CD8-positive, alpha-beta memory T cell (primary cell): ENCODE data around the gene NR2C2. TPM values are rescaled to one million over a fixed set of nuclear protein-coding genes. Genes with fewer than 3 reads are reported as not detected.
"Not testable (repeated sequence)": the region's sequence is repeated elsewhere in the genome, so short reads cannot be mapped to it uniquely, and the experiment has no call there.

Source experiments
- CTCF ChIA-PET: fragments of 350-600 bp; sonication (Branson Sonifier 250); formaldehyde crosslinking; loops from one replicate; lab custom pipeline; 2021; ENCODE audit warnings: antibody characterized with exemption; lab: Charles Lee
- POLR2A ChIA-PET: fragments of 350-600 bp; sonication (Branson Sonifier 250); formaldehyde crosslinking; loops from one replicate; lab custom pipeline; 2021; ENCODE audit warnings: antibody characterized with exemption; lab: Charles Lee
- DNase-seq, 5 donors: peaks; one replicate each; pipeline versions ENCODE4 v3.0.0 to v3.0.0-alpha.2; 2020 to 2022; ENCODE audit warnings: mixed read lengths in 1 of 5
- H3K27ac ChIP-seq: one replicate; pipeline ENCODE4 v1.7.0; 2013; ENCODE audit warnings: low read depth, mild to moderate bottlenecking, low read length, moderate library complexity
- H3K27me3 ChIP-seq: 2 replicates; pipeline ENCODE4 v1.7.0; 2013; ENCODE audit warnings: low read length, mild to moderate bottlenecking; ENCODE audit not compliant: insufficient read depth, poor library complexity, severe bottlenecking
- H3K36me3 ChIP-seq: 2 replicates; pipeline ENCODE4 v1.7.0; 2013; ENCODE audit warnings: mild to moderate bottlenecking, low read length, moderate library complexity; ENCODE audit not compliant: insufficient read depth
- H3K4me1 ChIP-seq: 2 replicates; pipeline ENCODE4 v1.7.0; 2013; ENCODE audit warnings: mild to moderate bottlenecking, low read length, moderate library complexity; ENCODE audit not compliant: insufficient read depth
- H3K4me3 ChIP-seq: 2 replicates; pipeline ENCODE4 v1.7.0; 2013; ENCODE audit warnings: mild to moderate bottlenecking, low read length
- H3K9me3 ChIP-seq: 2 replicates; pipeline ENCODE4 v1.7.0; 2013; ENCODE audit warnings: mild to moderate bottlenecking, low read length
- H3K27ac Mint-ChIP-seq, 8 donors: one replicate each; pipeline ENCODE4 v1.8.0; 2020 to 2021; ENCODE audit warnings: mixed read lengths in 8 of 8, mild to moderate bottlenecking in 6 of 8, inconsistent platforms in 3 of 8, moderate library complexity in 3 of 8
- H3K27me3 Mint-ChIP-seq, 2 donors: one replicate each; pipeline ENCODE4 v1.8.0; 2020 to 2021; ENCODE audit warnings: mixed read lengths in 2 of 2, mild to moderate bottlenecking in 1 of 2, moderate library complexity in 1 of 2
- H3K36me3 Mint-ChIP-seq, 3 donors: one replicate each; pipeline ENCODE4 v1.8.0; 2020 to 2021; ENCODE audit warnings: mixed read lengths in 3 of 3, inconsistent platforms in 1 of 3, mild to moderate bottlenecking in 1 of 3
- H3K4me1 Mint-ChIP-seq, 3 donors: one replicate each; pipeline ENCODE4 v1.8.0; 2020 to 2021; ENCODE audit warnings: mixed read lengths in 3 of 3, inconsistent platforms in 1 of 3, mild to moderate bottlenecking in 1 of 3
- H3K4me3 Mint-ChIP-seq, 7 donors: one replicate each; pipeline ENCODE4 v1.8.0; 2020 to 2021; ENCODE audit warnings: mixed read lengths in 7 of 7, mild to moderate bottlenecking in 6 of 7, moderate library complexity in 4 of 7, inconsistent platforms in 2 of 7
- H3K9me3 Mint-ChIP-seq, 5 donors: one replicate each; pipeline ENCODE4 v1.8.0; 2020 to 2022; ENCODE audit warnings: mixed read lengths in 5 of 5, mild to moderate bottlenecking in 3 of 5, moderate library complexity in 2 of 5, inconsistent platforms in 1 of 5
- polyA plus RNA-seq: library from polyadenylated mRNA; unstranded; fragments of 300-500 nt; fragmentation: Illumina TruSeq; gene quantifications from one replicate; pipeline ENCODE4 v1.2.3, GENCODE V29; 2021
- total RNA-seq, 2 experiments: library from RNA; stranded (reverse); gene quantifications; one replicate each; pipeline ENCODE4 v1.2.3, GENCODE V29; 2021

Gene NR2C2
- total and polyA plus RNA-seq, 3 experiments from 2014 or later: 14.5 to 47.1 (median 46.7) TPM

- Histone ChIP-seq H3K36me3 (no peaks in the 10 kb centered on the region), H3K27me3 (no peaks in the 10 kb centered on the region), H3K4me3 (no peak overlapping the region), H3K27ac (no peak overlapping the region), H3K9me3 (no peaks in the 10 kb centered on the region), H3K4me1 (no peaks in the 10 kb centered on the region)
- ChIA-PET CTCF (no interaction called here), POLR2A (no interaction called here)
- Mint-ChIP-seq H3K27ac (no peak overlapping the region), H3K9me3 (peaks cover 0 to 10% (median 0%) of the 10 kb centered on the region in 5 donors), H3K36me3 (peaks cover 18 to 34% (median 25%) of the 10 kb centered on the region in 3 donors), H3K4me3 (no peak overlapping the region), H3K4me1 (peaks cover 32 to 63% (median 51%) of the 10 kb centered on the region in 3 donors), H3K27me3 (no peaks in the 10 kb centered on the region)
- no peak for DNase-seq
Observed at GRCh38 chr3:14997941-14998340, 50.6 kb downstream of the NR2C2 start.

GRCh38 chr3:14999182-14999581 is 51.8 kb downstream of the NR2C2 start:
- H3K27me3 ChIP-seq, POLR2A ChIA-PET, H3K4me3 Mint-ChIP-seq, H3K4me1 ChIP-seq, H3K27ac Mint-ChIP-seq, CTCF ChIA-PET, H3K27me3 Mint-ChIP-seq, H3K36me3 ChIP-seq, DNase-seq, H3K27ac ChIP-seq, H3K9me3 ChIP-seq, H3K4me3 ChIP-seq: not testable (repeated sequence)
- peaks cover 36 to 63% (median 51%) of the 10 kb centered on the region in 3 donors for H3K4me1 Mint-ChIP-seq
- H3K36me3 Mint-ChIP-seq: peaks cover 21 to 42% (median 29%) of the 10 kb centered on the region in 3 donors
- peaks cover 0 to 10% (median 0%) of the 10 kb centered on the region in 5 donors for H3K9me3 Mint-ChIP-seq

DNA sequence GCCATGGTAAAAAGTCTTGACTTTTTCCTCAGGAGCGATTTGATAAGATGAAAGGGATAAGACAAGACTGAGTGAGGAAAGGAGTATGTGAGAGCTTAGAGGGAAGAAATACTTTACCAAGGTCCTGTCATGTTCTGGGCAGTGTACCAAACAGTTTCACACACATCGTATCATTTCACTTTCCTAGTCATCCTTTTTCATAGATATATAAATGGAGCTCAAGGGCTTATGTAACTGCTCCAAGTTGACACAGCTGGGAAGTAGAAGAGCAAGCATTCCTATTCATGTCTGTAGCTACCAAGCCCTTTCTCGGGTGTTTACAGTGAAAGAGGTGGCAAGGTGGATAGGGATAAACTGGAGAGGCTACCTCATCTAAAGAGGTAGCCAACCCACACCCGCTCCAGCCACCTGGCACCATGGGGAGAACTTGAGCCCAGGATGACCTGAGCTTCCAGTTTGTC is 60.3 kb downstream of the NR2C2 start:
- ChIA-PET POLR2A (no interaction called here), CTCF (no interaction called here)
- Histone ChIP-seq H3K4me3 (no peak overlapping the region), H3K36me3 (peaks cover 35% of the 10 kb centered on the region), H3K9me3 (no peaks in the 10 kb centered on the region), H3K27me3 (no peaks in the 10 kb centered on the region), H3K27ac (no peak overlapping the region), H3K4me1 (no peaks in the 10 kb centered on the region)
- H3K27me3 Mint-ChIP-seq: no peaks in the 10 kb centered on the region
- H3K36me3 Mint-ChIP-seq: peaks cover 14 to 71% (median 28%) of the 10 kb centered on the region in 3 donors
- no peak overlapping the region for H3K27ac Mint-ChIP-seq
- DNase-seq: no peak
- no peak overlapping the region for H3K4me3 Mint-ChIP-seq
- no peaks in the 10 kb centered on the region for H3K9me3 Mint-ChIP-seq
- H3K4me1 Mint-ChIP-seq: peaks cover 9 to 23% (median 18%) of the 10 kb centered on the region in 3 donors

DNA sequence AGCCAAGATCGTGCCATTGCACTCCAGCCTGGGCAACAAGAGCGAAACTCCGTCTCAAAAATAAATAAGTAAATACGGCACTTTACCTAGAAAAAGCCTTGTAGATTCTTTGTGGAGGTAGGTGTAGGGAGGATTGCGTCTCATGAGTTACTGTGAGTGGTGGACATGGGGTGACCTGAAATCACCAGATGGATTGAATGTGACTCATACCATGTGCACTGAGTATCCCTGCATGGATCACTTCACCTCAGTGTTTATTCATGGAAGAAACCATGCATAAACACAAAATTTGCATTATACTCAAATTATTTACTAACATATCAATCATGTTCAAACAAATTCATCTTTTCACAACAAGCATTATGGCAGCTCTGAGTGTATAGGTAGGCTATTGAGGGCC is 61.8 kb downstream of the NR2C2 start:
- H3K9me3 Mint-ChIP-seq: no peaks in the 10 kb centered on the region
- Histone ChIP-seq H3K27me3 (no peaks in the 10 kb centered on the region), H3K4me3 (no peak overlapping the region), H3K27ac (no peak overlapping the region), H3K4me1 (no peaks in the 10 kb centered on the region), H3K9me3 (no peaks in the 10 kb centered on the region), H3K36me3 (peaks cover 44% of the 10 kb centered on the region)
- H3K36me3 Mint-ChIP-seq: peaks cover 9 to 75% (median 28%) of the 10 kb centered on the region in 3 donors
- ChIA-PET CTCF (no interaction called here), POLR2A (no interaction called here)
- H3K27ac Mint-ChIP-seq: peak overlapping the region in 1 of 8 donors; percentile 13
- peaks cover 0 to 13% (median 9%) of the 10 kb centered on the region in 3 donors for H3K4me1 Mint-ChIP-seq
- no peaks in the 10 kb centered on the region for H3K27me3 Mint-ChIP-seq
- no peak overlapping the region for H3K4me3 Mint-ChIP-seq
- DNase-seq: no peak

GRCh38 chr3:15010664-15011063 is 63.3 kb downstream of the NR2C2 start:
- Mint-ChIP-seq H3K27ac (peak overlapping the region in 2 of 8 donors; percentile 8 to 72), H3K4me3 (no peak overlapping the region), H3K9me3 (no peaks in the 10 kb centered on the region), H3K36me3 (peaks cover 5 to 79% (median 36%) of the 10 kb centered on the region in 3 donors), H3K4me1 (peaks cover 0 to 13% (median 9%) of the 10 kb centered on the region in 3 donors), H3K27me3 (no peaks in the 10 kb centered on the region)
- no peaks in the 10 kb centered on the region for H3K9me3 ChIP-seq
- no peak overlapping the region for H3K27ac ChIP-seq
- no peak overlapping the region for H3K4me3 ChIP-seq
- no peak for DNase-seq
- ChIA-PET POLR2A (no interaction called here), CTCF (interaction anchor here (1.0 kb wide), 1 partner anchor 98 kb away, joined by 3 read pairs; no protein-coding TSS in a partner anchor)
- H3K4me1 ChIP-seq: no peaks in the 10 kb centered on the region
- H3K36me3 ChIP-seq: peaks cover 57% of the 10 kb centered on the region
- no peaks in the 10 kb centered on the region for H3K27me3 ChIP-seq

- CTCF ChIA-PET: interaction anchor here (1.0 kb wide), 1 partner anchor 98 kb away, joined by 3 read pairs; no protein-coding TSS in a partner anchor
- POLR2A ChIA-PET: no interaction called here
- Mint-ChIP-seq H3K27ac (peak overlapping the region in 3 of 8 donors; percentile 6 to 72 (median 58)), H3K4me3 (no peak overlapping the region), H3K9me3 (no peaks in the 10 kb centered on the region), H3K36me3 (peaks cover 7 to 81% (median 39%) of the 10 kb centered on the region in 3 donors), H3K4me1 (peaks cover 0 to 13% (median 9%) of the 10 kb centered on the region in 3 donors), H3K27me3 (no peaks in the 10 kb centered on the region)
- no peaks in the 10 kb centered on the region for H3K9me3 ChIP-seq
- no peaks in the 10 kb centered on the region for H3K27me3 ChIP-seq
- no peak overlapping the region for H3K27ac ChIP-seq
- peaks cover 61% of the 10 kb centered on the region for H3K36me3 ChIP-seq
- H3K4me3 ChIP-seq: no peak overlapping the region
- DNase-seq: no peak
- H3K4me1 ChIP-seq: no peaks in the 10 kb centered on the region
Observed at GRCh38 chr3:15011174-15011573, 63.8 kb downstream of the NR2C2 start.

GRCh38 chr3:15014606-15015328 is 67.4 kb downstream of the NR2C2 start:
- DNase-seq: no peak
- Histone ChIP-seq H3K4me3 (no peak overlapping the region), H3K27me3 (no peaks in the 10 kb centered on the region), H3K27ac (no peak overlapping the region), H3K4me1 (no peaks in the 10 kb centered on the region), H3K9me3 (no peaks in the 10 kb centered on the region), H3K36me3 (peaks cover 69% of the 10 kb centered on the region)
- Mint-ChIP-seq H3K4me3 (no peak overlapping the region), H3K27me3 (no peaks in the 10 kb centered on the region), H3K9me3 (no peaks in the 10 kb centered on the region), H3K27ac (no peak overlapping the region), H3K36me3 (peaks cover 16 to 85% (median 45%) of the 10 kb centered on the region in 3 donors), H3K4me1 (peaks cover 0 to 4% (median 4%) of the 10 kb centered on the region in 3 donors)
- ChIA-PET POLR2A (interaction anchor here (0.5 kb wide), 1 partner anchor 10 kb away, joined by 7 read pairs; no protein-coding TSS in a partner anchor), CTCF (interaction anchor here (1.1 kb wide), 1 partner anchor 341 kb away, joined by 3 read pairs; no protein-coding TSS in a partner anchor)

DNA sequence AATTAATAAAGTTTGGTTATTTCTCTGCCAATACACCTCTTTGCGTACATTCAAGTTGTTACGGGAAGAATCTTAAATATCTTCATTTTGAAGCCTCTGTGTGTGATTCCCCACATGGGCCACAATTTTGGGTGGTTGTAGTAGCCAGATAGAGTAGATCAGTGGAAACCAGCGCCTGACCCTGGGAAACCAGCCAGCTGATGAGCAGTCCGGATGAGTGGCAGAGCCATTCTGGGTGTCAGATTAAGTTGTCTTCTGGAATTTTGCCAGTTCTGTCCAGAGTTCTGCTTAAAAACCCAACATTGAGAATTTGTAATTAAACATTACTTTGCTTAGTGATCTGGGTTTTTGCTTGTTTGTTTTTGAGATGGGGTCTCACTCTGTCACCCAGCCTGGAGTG is 68.1 kb downstream of the NR2C2 start:
- Histone ChIP-seq H3K36me3 (peaks cover 71% of the 10 kb centered on the region), H3K27ac (no peak overlapping the region), H3K27me3 (no peaks in the 10 kb centered on the region), H3K9me3 (no peaks in the 10 kb centered on the region), H3K4me3 (no peak overlapping the region), H3K4me1 (no peaks in the 10 kb centered on the region)
- no peaks in the 10 kb centered on the region for H3K9me3 Mint-ChIP-seq
- POLR2A ChIA-PET: interaction anchor here (0.5 kb wide), 1 partner anchor 10 kb away, joined by 7 read pairs; no protein-coding TSS in a partner anchor
- peaks cover 0 to 4% (median 0%) of the 10 kb centered on the region in 3 donors for H3K4me1 Mint-ChIP-seq
- no peak overlapping the region for H3K27ac Mint-ChIP-seq
- no peak for DNase-seq
- H3K27me3 Mint-ChIP-seq: no peaks in the 10 kb centered on the region
- no peak overlapping the region for H3K4me3 Mint-ChIP-seq
- H3K36me3 Mint-ChIP-seq: peaks cover 16 to 88% (median 43%) of the 10 kb centered on the region in 3 donors
- CTCF ChIA-PET: interaction anchor here (1.1 kb wide), 1 partner anchor 342 kb away, joined by 3 read pairs; no protein-coding TSS in a partner anchor
